Smooth muscle cell (in vitro differentiated cells): ENCODE results near the gene MCEMP1. TPM values are rescaled to one million over a fixed set of nuclear protein-coding genes. Genes with fewer than 3 reads are reported as not detected.

Source experiments
- DNase-seq: peaks from one replicate; lab custom pipeline; 2025; ENCODE audit not compliant: unreplicated experiment; lab: John Stamatoyannopoulos, UW
- H2AFZ ChIP-seq: fragments of 200-600 bp; sonication (generic); 2 replicates; pipeline ENCODE4 v1.6.0; 2016; ENCODE audit warnings: antibody characterized with exemption, low read depth, mild to moderate bottlenecking
- H3F3A ChIP-seq: fragments of 200-600 bp; sonication (generic); 2 replicates; pipeline ENCODE4 v1.6.0; 2017; ENCODE audit warnings: antibody characterized with exemption, low read depth
- H3K27ac ChIP-seq: fragments of 200-600 bp; sonication (generic); 2 replicates; pipeline ENCODE4 v1.5.1; 2016; ENCODE audit warnings: low read depth, mild to moderate bottlenecking
- H3K27me3 ChIP-seq: fragments of 200-600 bp; sonication (generic); 2 replicates; pipeline ENCODE4 v1.6.1; 2016; ENCODE audit warnings: low read depth, mild to moderate bottlenecking
- H3K36me3 ChIP-seq: fragments of 200-600 bp; sonication (generic); 2 replicates; pipeline ENCODE4 v1.5.1; 2016; ENCODE audit warnings: low read depth
- H3K4me1 ChIP-seq: fragments of 200-600 bp; sonication (generic); 2 replicates; pipeline ENCODE4 v1.5.1; 2016; ENCODE audit warnings: low read depth
- H3K4me2 ChIP-seq: fragments of 200-600 bp; sonication (generic); 2 replicates; pipeline ENCODE4 v1.6.0; 2016; ENCODE audit warnings: mild to moderate bottlenecking
- H3K4me3 ChIP-seq: fragments of 200-600 bp; sonication (generic); 2 replicates; pipeline ENCODE4 v1.5.1; 2016; ENCODE audit warnings: mild to moderate bottlenecking
- H3K79me2 ChIP-seq: fragments of 200-600 bp; sonication (generic); 2 replicates; pipeline ENCODE4 v1.6.0; 2016; ENCODE audit warnings: low read depth, mild to moderate bottlenecking
- H3K9ac ChIP-seq: fragments of 200-600 bp; sonication (generic); 2 replicates; pipeline ENCODE4 v1.6.0; 2016; ENCODE audit warnings: low read depth
- H3K9me3 ChIP-seq: fragments of 200-600 bp; sonication (generic); replicated peaks from 2 replicates; pipeline ENCODE4 v1.5.1; 2016; ENCODE audit warnings: low read depth
- H4K20me1 ChIP-seq: fragments of 200-600 bp; sonication (generic); 2 replicates; pipeline ENCODE4 v1.6.0; 2016; ENCODE audit warnings: low read depth
- CTCF ChIP-seq: fragments of 200-600 bp; sonication (generic); IDR thresholded peaks from 2 replicates; pipeline ENCODE4 v1.5.1; 2017; ENCODE audit warnings: borderline replicate concordance, mild to moderate bottlenecking, antibody characterized with exemption; ENCODE audit not compliant: insufficient read depth, poor library complexity, severe bottlenecking
- WGBS: methylation state at CpG from one replicate; pipeline ENCODE4 v1.1.7; 2016; ENCODE audit warnings: low lambda C conversion rate; 5-methylcytosine and 5-hydroxymethylcytosine counted together
- polyA plus RNA-seq: library from polyadenylated mRNA; unstranded; fragments of >200 nt; fragmentation: Nextera tagmentation; extraction: Ambion mirVana; gene quantifications from 2 replicates; pipeline ENCODE4 v1.2.1, GENCODE V29; 2016
- total RNA-seq: library from RNA; depleted of rRNA; stranded (reverse); fragments of >200 nt; gene quantifications from 2 replicates; pipeline ENCODE4 v1.2.3, GENCODE V29; 2014

MCEMP1 gene
- total and polyA plus RNA-seq, 2 experiments from 2014 or later, result not detected

GRCh38 chr19:7648265-7649014 is 28.4 kb upstream of the MCEMP1 start:
- no peak for DNase-seq
- 95% methylated on average over 15 of the region's 15 CpGs for WGBS
- no peaks in the 10 kb centered on the region for H4K20me1 ChIP-seq
- H3K4me3 ChIP-seq, result no peak overlapping the region
- TF ChIP-seq CTCF, result no peak
- H3K4me1 ChIP-seq, result no peaks in the 10 kb centered on the region
- H3K36me3 ChIP-seq, result no peaks in the 10 kb centered on the region
- no peak overlapping the region for H2AFZ ChIP-seq
- H3F3A ChIP-seq, result no peaks in the 10 kb centered on the region
- H3K9ac ChIP-seq, result no peak overlapping the region
- H3K27ac ChIP-seq, result no peak overlapping the region
- H3K79me2 ChIP-seq, result no peaks in the 10 kb centered on the region
- H3K9me3 ChIP-seq, result no peaks in the 10 kb centered on the region
- H3K4me2 ChIP-seq, result no peak overlapping the region
- no peaks in the 10 kb centered on the region for H3K27me3 ChIP-seq

GRCh38 chr19:7650148-7650547 is 26.7 kb upstream of the MCEMP1 start:
- Histone ChIP-seq H3K4me3 (no peak overlapping the region), H3K27me3 (no peaks in the 10 kb centered on the region)
- WGBS, result 43% methylated on average over 2 of the region's 2 CpGs

GRCh38 chr19:7652061-7652641 is 24.7 kb upstream of the MCEMP1 start:
- 12% methylated on average over 28 of the region's 28 CpGs for WGBS

More at GRCh38 chr19:7650148-7650547, 26.7 kb upstream of the MCEMP1 start:
- H3K79me2 ChIP-seq, result no peaks in the 10 kb centered on the region
- H3K27ac ChIP-seq, result no peak overlapping the region
- DNase-seq, result no peak
- no peaks in the 10 kb centered on the region for H3K9me3 ChIP-seq
- no peaks in the 10 kb centered on the region for H3K36me3 ChIP-seq
- H3K4me2 ChIP-seq, result no peak overlapping the region
- no peaks in the 10 kb centered on the region for H4K20me1 ChIP-seq
- H3K9ac ChIP-seq, result no peak overlapping the region
- no peaks in the 10 kb centered on the region for H3K4me1 ChIP-seq
- TF ChIP-seq CTCF, result no peak
- no peaks in the 10 kb centered on the region for H3F3A ChIP-seq
- H2AFZ ChIP-seq, result no peak overlapping the region

More at GRCh38 chr19:7652061-7652641, 24.7 kb upstream of the MCEMP1 start:
- Histone ChIP-seq H3K9me3 (no peaks in the 10 kb centered on the region), H3K9ac (no peak overlapping the region), H3K36me3 (no peaks in the 10 kb centered on the region), H3K4me2 (peak overlapping the region; percentile 82), H4K20me1 (no peaks in the 10 kb centered on the region), H3K27me3 (no peaks in the 10 kb centered on the region), H3K79me2 (no peaks in the 10 kb centered on the region), H3K4me3 (peak overlapping the region; percentile 19), H3K27ac (no peak overlapping the region), H2AFZ (peak overlapping the region; percentile 64), H3K4me1 (no peaks in the 10 kb centered on the region), H3F3A (no peaks in the 10 kb centered on the region)
- DNase-seq, result peak; percentile 66
- peak; percentile 98 for TF ChIP-seq CTCF
